ENCODE data around the gene TMTC2.

DNA sequence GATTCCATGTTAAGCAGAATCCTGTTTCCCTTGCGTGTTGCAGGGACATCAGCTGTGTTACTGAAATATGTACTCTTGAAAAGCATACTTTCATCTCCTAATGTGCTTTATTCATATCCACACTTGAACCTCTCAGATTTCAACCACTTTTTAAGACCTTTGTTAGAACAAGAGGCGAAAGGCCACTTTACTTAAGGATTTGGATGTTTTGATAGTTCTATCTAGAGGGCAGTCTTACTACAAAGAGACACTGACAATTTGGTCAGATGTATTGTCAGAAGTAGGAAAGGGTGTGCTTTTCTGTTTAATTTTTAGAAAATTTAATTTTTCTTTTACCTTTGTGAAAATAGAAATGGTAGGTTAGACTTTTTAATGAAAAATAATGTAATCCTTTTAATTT lies 267.9 kb downstream of the TMTC2 start:
- TF ChIP-seq YY1 (IDR thresholded peaks at IDR 0.05; ENCODE audit: insufficient read depth, insufficient read length) (no peak), SUZ12 (IDR thresholded peaks at IDR 0.05; ENCODE audit: extremely low read depth, insufficient read depth, insufficient read length) (no peak), ZNF274 (IDR thresholded peaks at IDR 0.05; ENCODE audit: low read depth, low read length) (no peak)
